ENCODE measurements around the gene RARB. TPM values are rescaled to one million over a fixed set of nuclear protein-coding genes. Genes with fewer than 3 reads are reported as not detected.

The RARB gene
- total RNA-seq, 1 experiment from 2014 or later: 0.24 TPM

DNA sequence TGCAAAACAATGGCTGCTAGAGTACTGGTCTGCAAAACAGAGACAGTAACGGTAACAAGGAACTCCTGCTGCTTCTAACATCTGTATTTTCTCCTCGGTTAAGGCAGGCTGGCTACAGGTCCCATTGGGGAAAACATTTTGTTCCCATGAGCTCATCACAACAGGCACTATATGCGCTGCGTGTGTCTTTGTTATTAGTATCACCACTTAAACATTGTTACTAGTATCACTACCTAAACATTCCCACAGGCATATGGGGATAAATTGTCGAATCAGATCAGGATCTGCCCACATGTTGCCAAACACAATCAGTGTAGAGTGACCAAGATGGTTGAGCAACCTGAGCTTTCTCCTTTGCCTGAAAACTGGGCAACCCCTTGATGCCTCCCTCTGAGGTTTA is 159.5 kb downstream of the RARB start:
- Histone ChIP-seq H3K9me3 (ENCODE audit: low read depth, low read length, poor library complexity, severe bottlenecking) (no peaks in the 10 kb centered on the region), H3K27ac (ENCODE audit: low read depth, low read length, poor library complexity, severe bottlenecking) (no peak overlapping the region), H3K36me3 (ENCODE audit: insufficient read depth, low read length, poor library complexity, severe bottlenecking) (no peaks in the 10 kb centered on the region), H3K27me3 (replicated peaks; ENCODE audit: insufficient read depth, low read depth, low read length, poor library complexity) (no peaks in the 10 kb centered on the region), H3K4me1 (ENCODE audit: insufficient read depth, low read length, poor library complexity, severe bottlenecking) (peaks cover under 1% of the 10 kb centered on the region), H3K4me3 (ENCODE audit: low read depth, low read length, poor library complexity, severe bottlenecking) (no peak overlapping the region)
- ChIA-PET POLR2A (ENCODE audit: low non-redundant PET) (no interaction called here), CTCF (no interaction called here)
- no TSS peak for BruUV-seq (replicated peaks)
- no peak for TF ChIP-seq EZH2 (IDR thresholded peaks at IDR 0.05; ENCODE audit: borderline replicate concordance, low read depth, low read length, poor library complexity, severe bottlenecking)
- TF ChIP-seq, protein P1, sequence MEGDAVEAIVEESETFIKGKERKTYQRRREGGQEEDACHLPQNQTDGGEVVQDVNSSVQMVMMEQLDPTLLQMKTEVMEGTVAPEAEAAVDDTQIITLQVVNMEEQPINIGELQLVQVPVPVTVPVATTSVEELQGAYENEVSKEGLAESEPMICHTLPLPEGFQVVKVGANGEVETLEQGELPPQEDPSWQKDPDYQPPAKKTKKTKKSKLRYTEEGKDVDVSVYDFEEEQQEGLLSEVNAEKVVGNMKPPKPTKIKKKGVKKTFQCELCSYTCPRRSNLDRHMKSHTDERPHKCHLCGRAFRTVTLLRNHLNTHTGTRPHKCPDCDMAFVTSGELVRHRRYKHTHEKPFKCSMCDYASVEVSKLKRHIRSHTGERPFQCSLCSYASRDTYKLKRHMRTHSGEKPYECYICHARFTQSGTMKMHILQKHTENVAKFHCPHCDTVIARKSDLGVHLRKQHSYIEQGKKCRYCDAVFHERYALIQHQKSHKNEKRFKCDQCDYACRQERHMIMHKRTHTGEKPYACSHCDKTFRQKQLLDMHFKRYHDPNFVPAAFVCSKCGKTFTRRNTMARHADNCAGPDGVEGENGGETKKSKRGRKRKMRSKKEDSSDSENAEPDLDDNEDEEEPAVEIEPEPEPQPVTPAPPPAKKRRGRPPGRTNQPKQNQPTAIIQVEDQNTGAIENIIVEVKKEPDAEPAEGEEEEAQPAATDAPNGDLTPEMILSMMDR (conservative IDR thresholded peaks at IDR 0.05; ENCODE audit: low read depth, low read length): no peak
- DNase-seq (ENCODE audit: low spot score): no peak
- intact Hi-C loops (cut with micrococcal nuclease; ENCODE audit: unreplicated experiment): no loop called here

DNA sequence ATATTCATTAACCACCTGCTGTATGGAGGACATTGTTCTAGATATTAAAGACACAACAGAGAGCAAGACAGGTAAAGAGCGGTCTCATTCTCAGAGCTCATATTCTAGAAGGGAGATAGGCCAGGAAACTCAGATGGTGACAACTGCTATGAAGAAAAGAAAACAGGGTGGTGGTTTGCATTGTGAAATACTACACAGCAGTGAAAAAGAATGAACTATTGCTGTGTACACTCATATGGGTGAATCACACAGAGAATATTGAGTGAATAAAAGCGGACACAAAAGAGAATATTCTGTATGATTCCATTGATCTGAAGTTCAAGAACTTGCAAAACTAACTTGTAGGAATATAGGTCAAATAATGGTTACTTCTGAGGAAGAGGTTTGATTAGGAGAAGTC is 159.9 kb downstream of the RARB start:
- Histone ChIP-seq H3K27me3 (replicated peaks; ENCODE audit: insufficient read depth, low read depth, low read length, poor library complexity) (no peaks in the 10 kb centered on the region), H3K36me3 (ENCODE audit: insufficient read depth, low read length, poor library complexity, severe bottlenecking) (no peaks in the 10 kb centered on the region), H3K4me1 (ENCODE audit: insufficient read depth, low read length, poor library complexity, severe bottlenecking) (peaks cover 5% of the 10 kb centered on the region), H3K27ac (ENCODE audit: low read depth, low read length, poor library complexity, severe bottlenecking) (no peak overlapping the region), H3K4me3 (ENCODE audit: low read depth, low read length, poor library complexity, severe bottlenecking) (no peak overlapping the region), H3K9me3 (ENCODE audit: low read depth, low read length, poor library complexity, severe bottlenecking) (no peaks in the 10 kb centered on the region)
- ChIA-PET POLR2A (ENCODE audit: low non-redundant PET) (no interaction called here), CTCF (no interaction called here)
- intact Hi-C loops (cut with micrococcal nuclease; ENCODE audit: unreplicated experiment): no loop called here
- TF ChIP-seq, protein P1 (conservative IDR thresholded peaks at IDR 0.05; ENCODE audit: low read depth, low read length): no peak
- TF ChIP-seq EZH2 (IDR thresholded peaks at IDR 0.05; ENCODE audit: borderline replicate concordance, low read depth, low read length, poor library complexity, severe bottlenecking): no peak
- DNase-seq (ENCODE audit: low spot score): no peak
- no TSS peak for BruUV-seq (replicated peaks)

DNA sequence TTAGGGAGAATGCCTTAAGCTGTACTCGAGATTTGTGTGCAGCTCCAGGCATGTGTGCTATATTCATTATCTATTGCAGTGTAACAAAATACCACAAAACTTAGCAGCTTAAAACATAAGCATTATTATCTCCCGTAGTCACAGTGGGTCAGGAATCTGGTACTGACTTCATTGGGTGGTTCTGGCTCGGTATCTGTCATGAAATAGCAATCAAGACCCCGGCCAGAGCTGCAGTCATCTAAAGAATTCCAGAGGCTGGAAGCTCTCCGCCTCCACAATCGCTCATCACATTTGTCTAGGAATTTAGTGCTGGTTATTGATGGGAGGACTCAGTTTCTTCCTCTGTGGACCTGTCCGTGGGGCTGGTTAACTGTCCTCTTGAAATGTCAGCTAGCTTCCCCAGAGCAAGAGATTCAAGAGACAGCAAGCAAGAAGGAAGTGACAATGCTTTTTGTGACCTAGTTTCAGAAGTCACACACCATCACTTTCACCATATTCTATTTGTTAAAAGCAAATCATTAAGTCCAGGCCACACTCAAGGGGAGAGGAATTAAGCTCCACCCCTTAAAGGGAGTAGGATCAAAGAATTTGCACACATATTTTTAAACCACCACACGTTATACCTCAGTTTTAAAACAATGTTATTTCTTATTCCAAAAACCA is 160.5 kb downstream of the RARB start:
- intact Hi-C loops (cut with micrococcal nuclease; ENCODE audit: unreplicated experiment): no loop called here
- DNase-seq (ENCODE audit: low spot score): no peak
- no peaks in the 10 kb centered on the region for H3K27me3 ChIP-seq (replicated peaks; ENCODE audit: insufficient read depth, low read depth, low read length, poor library complexity)
- peaks cover 10% of the 10 kb centered on the region for H3K4me1 ChIP-seq (ENCODE audit: insufficient read depth, low read length, poor library complexity, severe bottlenecking)
- no peaks in the 10 kb centered on the region for H3K9me3 ChIP-seq (ENCODE audit: low read depth, low read length, poor library complexity, severe bottlenecking)
- POLR2A ChIA-PET (ENCODE audit: low non-redundant PET): no interaction called here
- no peaks in the 10 kb centered on the region for H3K36me3 ChIP-seq (ENCODE audit: insufficient read depth, low read length, poor library complexity, severe bottlenecking)
- CTCF ChIA-PET: no interaction called here
- TF ChIP-seq, protein P1 (conservative IDR thresholded peaks at IDR 0.05; ENCODE audit: low read depth, low read length): no peak
- no peak for TF ChIP-seq EZH2 (IDR thresholded peaks at IDR 0.05; ENCODE audit: borderline replicate concordance, low read depth, low read length, poor library complexity, severe bottlenecking)
- BruUV-seq (replicated peaks): no TSS peak
- H3K27ac ChIP-seq (ENCODE audit: low read depth, low read length, poor library complexity, severe bottlenecking): no peak overlapping the region
- no peak overlapping the region for H3K4me3 ChIP-seq (ENCODE audit: low read depth, low read length, poor library complexity, severe bottlenecking)
